Activated naive CD8-positive, alpha-beta T cell treated with anti-CD3 and anti-CD28 coated beads for 36 hours (primary cell): ENCODE data around the gene CCL27. TPM values are rescaled to one million over a fixed set of nuclear protein-coding genes. Genes with fewer than 3 reads are reported as not detected.

Source experiments
- DNase-seq: peaks from one replicate; pipeline ENCODE4 v3.0.0; 2021
- H3K27ac Mint-ChIP-seq: one replicate; pipeline ENCODE4 v1.8.0; 2022; ENCODE audit warnings: mild to moderate bottlenecking, moderate library complexity, mixed read lengths
- H3K27me3 Mint-ChIP-seq: one replicate; pipeline ENCODE4 v1.8.0; 2022; ENCODE audit warnings: mild to moderate bottlenecking, mixed read lengths
- H3K36me3 Mint-ChIP-seq: one replicate; pipeline ENCODE4 v1.8.0; 2021; ENCODE audit warnings: mild to moderate bottlenecking, mixed read lengths
- H3K4me1 Mint-ChIP-seq: one replicate; pipeline ENCODE4 v1.8.0; 2021; ENCODE audit warnings: mixed read lengths
- H3K4me3 Mint-ChIP-seq: one replicate; pipeline ENCODE4 v1.8.0; 2022; ENCODE audit warnings: mild to moderate bottlenecking, moderate library complexity, mixed read lengths
- H3K9me3 Mint-ChIP-seq: one replicate; pipeline ENCODE4 v1.8.0; 2022; ENCODE audit warnings: mixed read lengths
- total RNA-seq, 2 experiments: library from RNA; stranded (reverse); gene quantifications; one replicate each; pipeline ENCODE4 v1.2.3, GENCODE V29; 2021

The CCL27 gene
- total RNA-seq, 2 experiments from 2014 or later: 0.82 TPM; not detected in 1

DNA sequence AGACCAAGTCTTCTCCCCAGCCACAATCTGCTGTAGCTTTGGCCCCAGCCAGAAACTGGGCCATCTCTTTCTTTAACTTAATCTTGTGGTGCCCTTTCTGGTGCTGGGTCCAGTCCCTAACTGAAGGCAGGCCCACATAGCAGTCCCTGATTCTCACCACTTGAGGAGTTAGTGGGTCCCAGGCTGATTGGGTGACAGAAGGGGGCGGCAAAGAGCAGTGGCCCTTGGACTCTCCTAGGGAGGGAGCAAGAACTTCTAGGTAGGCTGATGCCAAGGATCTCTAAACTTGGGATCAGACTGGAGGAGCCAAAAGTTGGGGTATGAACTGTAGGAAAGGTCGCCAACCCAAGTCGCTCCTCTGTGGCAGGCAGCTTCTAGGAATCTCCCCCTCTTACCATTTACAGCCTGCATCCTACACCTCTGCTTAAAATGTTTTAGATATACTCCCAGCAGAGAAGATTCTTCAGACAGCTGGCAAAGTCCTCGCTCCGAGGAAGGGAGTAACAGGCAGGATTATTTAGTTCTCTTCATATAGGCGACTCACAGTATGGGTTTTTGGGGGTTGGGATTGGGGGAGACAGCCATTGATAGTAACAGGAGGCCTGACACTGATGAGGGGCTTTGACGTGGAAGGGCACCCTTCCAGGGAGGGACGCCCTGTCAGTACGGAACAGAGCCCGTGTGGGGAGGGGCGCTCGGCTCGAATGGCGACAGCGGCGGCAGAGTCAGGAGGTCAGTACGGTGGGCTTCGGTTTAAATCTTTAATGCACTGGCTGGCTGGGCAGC is 2.0 kb upstream of the CCL27 start:
- H3K4me3 Mint-ChIP-seq: peak overlapping the region; percentile 84

DNA sequence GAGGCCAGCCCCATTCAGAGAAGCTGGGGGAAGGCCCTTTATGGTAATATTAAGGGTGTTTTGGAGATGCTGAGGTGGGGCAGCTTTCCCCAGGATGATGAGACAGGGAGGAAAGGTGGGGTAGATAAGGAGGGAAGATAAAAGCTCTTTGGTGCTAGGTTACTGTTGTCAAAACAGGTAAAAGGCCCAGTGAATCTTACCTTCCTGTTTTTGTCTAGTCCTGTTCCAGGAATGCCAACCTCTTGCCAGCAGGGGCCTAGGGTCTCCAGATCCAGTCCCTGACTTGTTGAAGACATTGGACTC is 797 bp upstream of the CCL27 start:
- H3K9me3 Mint-ChIP-seq: no peaks in the 10 kb centered on the region
- H3K4me1 Mint-ChIP-seq: peaks cover 25% of the 10 kb centered on the region
- no peaks in the 10 kb centered on the region for H3K27me3 Mint-ChIP-seq
- no peak for DNase-seq
- peak overlapping the region; percentile 30 for H3K27ac Mint-ChIP-seq
- no peak overlapping the region for H3K4me3 Mint-ChIP-seq
- H3K36me3 Mint-ChIP-seq: peaks cover 2% of the 10 kb centered on the region

More for the DNA sequence above, 2.0 kb upstream of the CCL27 start:
- Mint-ChIP-seq H3K36me3 (peaks cover 12% of the 10 kb centered on the region), H3K4me1 (peaks cover 25% of the 10 kb centered on the region), H3K27ac (peak overlapping the region; percentile 79), H3K27me3 (no peaks in the 10 kb centered on the region), H3K9me3 (peaks cover 7% of the 10 kb centered on the region)
- DNase-seq: peak; percentile 74

- Mint-ChIP-seq H3K9me3 (no peaks in the 10 kb centered on the region), H3K36me3 (peaks cover 2% of the 10 kb centered on the region), H3K4me3 (no peak overlapping the region), H3K27me3 (no peaks in the 10 kb centered on the region), H3K27ac (no peak overlapping the region), H3K4me1 (peaks cover 21% of the 10 kb centered on the region)
- no peak for DNase-seq
These were observed 2.7 kb downstream of the CCL27 start for GRCh38 chr9:34659592-34660253.

- Mint-ChIP-seq H3K4me3 (no peak overlapping the region), H3K27me3 (no peaks in the 10 kb centered on the region), H3K36me3 (no peaks in the 10 kb centered on the region), H3K9me3 (no peaks in the 10 kb centered on the region), H3K27ac (no peak overlapping the region), H3K4me1 (peaks cover 10% of the 10 kb centered on the region)
- DNase-seq: no peak
These were observed 4.0 kb downstream of the CCL27 start for GRCh38 chr9:34658461-34658860.

- H3K27ac Mint-ChIP-seq: no peak overlapping the region
- no peak for DNase-seq
These were observed 5.5 kb downstream of the CCL27 start for GRCh38 chr9:34656992-34657391.

DNA sequence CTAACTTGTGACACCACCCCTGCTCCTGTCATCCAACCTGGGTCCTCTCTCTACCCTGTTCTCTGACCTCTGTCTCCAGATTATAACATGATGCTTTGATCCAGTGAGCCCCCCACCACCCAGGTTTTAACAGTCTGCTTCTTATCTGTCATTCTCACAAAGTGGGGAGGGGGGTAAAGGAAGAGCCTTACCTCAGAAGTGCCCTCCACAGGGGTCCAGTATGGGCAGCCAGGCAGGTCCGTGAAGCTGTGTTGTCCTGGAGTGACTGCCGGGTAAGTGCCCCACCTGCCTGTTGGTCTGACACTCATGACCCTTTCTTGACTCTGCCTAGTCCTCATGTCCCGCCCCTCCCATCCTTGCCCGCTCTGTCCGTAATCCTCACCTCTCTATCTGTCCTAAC is 7.1 kb downstream of the CCL27 start:
- Mint-ChIP-seq H3K27ac (no peak overlapping the region), H3K36me3 (no peaks in the 10 kb centered on the region), H3K4me3 (no peak overlapping the region), H3K9me3 (no peaks in the 10 kb centered on the region), H3K27me3 (no peaks in the 10 kb centered on the region), H3K4me1 (peaks cover 17% of the 10 kb centered on the region)
- DNase-seq: no peak

More at GRCh38 chr9:34656992-34657391, 5.5 kb downstream of the CCL27 start:
- no peak overlapping the region for H3K4me3 Mint-ChIP-seq
- H3K4me1 Mint-ChIP-seq: peaks cover 12% of the 10 kb centered on the region
- no peaks in the 10 kb centered on the region for H3K36me3 Mint-ChIP-seq
- no peaks in the 10 kb centered on the region for H3K9me3 Mint-ChIP-seq
- no peaks in the 10 kb centered on the region for H3K27me3 Mint-ChIP-seq

DNA sequence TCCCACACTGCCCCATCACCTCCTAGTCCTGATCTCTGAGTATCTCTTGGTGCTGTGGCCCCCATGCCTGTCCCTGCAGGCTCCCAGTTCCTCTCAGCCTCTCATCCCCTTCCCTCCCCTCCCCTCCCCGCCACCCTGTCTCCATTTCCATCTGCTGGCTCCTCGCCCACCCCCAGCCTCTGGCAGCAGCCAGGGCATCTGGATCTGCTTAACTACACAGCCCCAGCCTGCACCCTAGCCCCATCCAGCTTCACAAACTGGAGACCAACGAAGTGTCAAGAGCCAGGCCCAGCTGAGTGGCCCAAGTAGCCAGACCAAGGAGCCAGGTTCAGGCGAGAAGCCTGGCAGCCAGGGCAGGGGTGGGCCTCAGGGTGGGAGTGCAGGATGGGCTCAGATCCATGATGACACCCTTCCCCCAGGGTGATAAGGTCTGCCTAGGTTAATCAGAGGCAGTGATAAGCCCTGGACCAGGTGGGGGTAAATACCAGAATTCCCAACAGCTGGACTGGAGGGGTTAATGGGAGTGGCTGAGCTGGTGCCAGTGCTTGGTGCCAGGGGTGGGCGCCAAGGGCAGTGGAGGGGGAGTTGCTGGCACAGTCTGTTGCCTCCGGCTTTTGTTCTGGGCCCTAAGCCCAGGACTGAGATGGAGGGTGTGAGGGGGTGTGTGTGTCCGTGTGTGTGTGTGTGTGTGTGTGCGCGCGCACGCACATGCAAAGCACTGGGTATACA is 8.0 kb downstream of the CCL27 start:
- Mint-ChIP-seq H3K27ac (no peak overlapping the region), H3K9me3 (no peaks in the 10 kb centered on the region), H3K4me1 (peaks cover 17% of the 10 kb centered on the region), H3K4me3 (no peak overlapping the region), H3K36me3 (peaks cover 1% of the 10 kb centered on the region), H3K27me3 (no peaks in the 10 kb centered on the region)
- no peak for DNase-seq

DNA sequence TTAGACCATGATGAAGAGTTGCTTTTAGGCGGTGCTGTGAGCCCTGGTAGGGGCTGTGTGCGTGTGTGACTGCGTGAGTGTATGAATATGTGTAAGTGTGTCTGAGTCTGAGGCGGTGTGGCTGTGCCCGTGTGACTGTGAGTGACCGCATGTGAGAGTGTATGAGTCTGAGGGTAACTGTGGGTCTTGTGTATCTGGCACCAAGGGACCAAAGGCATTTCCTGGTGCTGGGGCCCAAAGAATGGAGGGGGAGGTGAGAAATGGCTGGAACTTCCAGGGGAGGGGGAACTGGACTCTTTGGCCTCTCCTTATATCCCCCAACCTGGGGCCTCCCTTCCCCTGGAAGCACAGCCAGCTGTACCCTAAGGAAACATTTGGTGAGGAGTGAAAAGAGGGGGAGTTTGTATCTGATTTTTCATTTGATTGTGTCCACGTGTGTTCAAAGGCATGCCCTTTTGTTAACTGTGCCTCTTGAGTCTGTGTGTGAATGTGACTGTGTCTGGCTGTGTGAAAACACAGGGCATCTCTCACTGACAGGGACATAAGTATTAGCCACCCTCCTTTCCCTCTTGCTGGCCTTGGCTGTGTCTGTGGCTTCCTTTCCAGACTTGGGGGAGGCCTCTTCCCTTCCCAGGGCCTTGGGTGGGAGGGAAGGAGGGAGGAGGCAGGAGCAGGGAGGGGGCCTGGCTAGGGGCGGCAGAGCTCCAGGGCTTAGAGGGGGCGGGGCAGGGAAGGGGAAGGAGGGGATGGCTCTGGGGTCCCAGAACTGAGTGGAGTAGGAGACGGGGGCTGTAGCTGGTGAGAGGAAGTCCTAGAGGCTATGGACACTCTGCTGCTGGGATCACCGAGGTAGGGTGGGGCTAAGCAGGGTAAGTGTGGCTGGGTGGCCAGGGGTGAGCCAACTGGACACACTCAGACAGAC is 9.0 kb downstream of the CCL27 start:
- peak overlapping the region; percentile 23 for H3K27ac Mint-ChIP-seq
- H3K9me3 Mint-ChIP-seq: no peaks in the 10 kb centered on the region
- peaks cover 11% of the 10 kb centered on the region for H3K36me3 Mint-ChIP-seq
- H3K4me1 Mint-ChIP-seq: peaks cover 24% of the 10 kb centered on the region
- H3K27me3 Mint-ChIP-seq: no peaks in the 10 kb centered on the region
- DNase-seq: no peak
- H3K4me3 Mint-ChIP-seq: no peak overlapping the region

DNA sequence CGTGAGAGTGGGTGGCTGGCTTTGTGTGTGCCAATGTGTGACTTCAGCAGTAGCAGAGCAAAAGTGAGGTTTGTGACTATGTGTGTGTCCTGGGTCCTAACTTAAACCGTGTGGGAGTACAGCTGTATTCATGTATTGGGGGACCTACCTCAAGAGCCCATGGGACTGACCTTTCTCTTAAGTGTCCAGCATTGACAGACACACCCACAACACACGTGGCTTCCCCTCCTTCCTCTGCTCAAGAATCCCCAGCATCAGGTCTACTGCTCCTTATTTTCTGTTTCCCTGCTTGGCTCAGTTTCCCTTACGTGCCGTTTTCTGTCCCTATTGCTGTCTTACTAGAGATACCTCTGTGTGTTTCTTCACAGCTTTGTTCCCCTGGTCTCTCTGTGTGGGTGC is 9.9 kb downstream of the CCL27 start:
- no peaks in the 10 kb centered on the region for H3K9me3 Mint-ChIP-seq
- H3K36me3 Mint-ChIP-seq: peaks cover 18% of the 10 kb centered on the region
- no peak overlapping the region for H3K4me3 Mint-ChIP-seq
- DNase-seq: no peak
- H3K4me1 Mint-ChIP-seq: peaks cover 32% of the 10 kb centered on the region
- H3K27ac Mint-ChIP-seq: peak overlapping the region; percentile 23
- H3K27me3 Mint-ChIP-seq: no peaks in the 10 kb centered on the region

- DNase-seq: peak; percentile 57
- peak within 1 kb of the TSS; percentile 58 for H3K27ac Mint-ChIP-seq
- H3K4me1 Mint-ChIP-seq: peaks cover 33% of the 10 kb centered on the region
- peaks cover 23% of the 10 kb centered on the region for H3K36me3 Mint-ChIP-seq
- no peaks in the 10 kb centered on the region for H3K27me3 Mint-ChIP-seq
- no peaks in the 10 kb centered on the region for H3K9me3 Mint-ChIP-seq
- H3K4me3 Mint-ChIP-seq: no peak within 1 kb of the TSS
These were observed 10.4 kb downstream of the CCL27 start, which contains the start of gene IL11RA for GRCh38 chr9:34651876-34652601. Gene IL11RA (plus strand): TSS chr9:34652185. CDS start chr9:34655218, 3,033 bp downstream.

GRCh38 chr9:34651321-34651720 is 11.1 kb downstream of the CCL27 start:
- Mint-ChIP-seq H3K9me3 (no peaks in the 10 kb centered on the region), H3K4me1 (peaks cover 33% of the 10 kb centered on the region), H3K27ac (no peak overlapping the region), H3K4me3 (no peak overlapping the region), H3K36me3 (peaks cover 23% of the 10 kb centered on the region), H3K27me3 (no peaks in the 10 kb centered on the region)
- no peak for DNase-seq

DNA sequence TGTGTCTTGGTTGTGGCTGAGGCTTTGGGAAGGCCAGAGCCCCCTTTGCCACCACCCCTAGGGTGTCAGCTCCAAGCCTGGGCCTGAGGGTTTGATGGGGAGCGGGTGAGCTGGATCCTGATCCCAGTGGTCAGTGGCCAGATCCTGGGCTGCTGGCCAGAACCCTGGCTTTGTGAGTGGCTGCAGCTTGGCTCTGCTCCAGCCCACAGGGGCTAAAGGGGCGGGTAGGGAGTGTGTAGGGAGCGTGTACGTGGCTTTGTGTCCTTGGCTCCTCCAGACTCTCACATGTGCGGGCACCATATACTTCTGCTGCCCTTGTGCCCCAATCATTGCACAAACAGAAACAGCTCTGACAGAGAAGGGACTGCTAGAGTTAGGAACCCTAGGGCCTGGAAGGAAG is 11.6 kb downstream of the CCL27 start:
- no peaks in the 10 kb centered on the region for H3K9me3 Mint-ChIP-seq
- peaks cover 37% of the 10 kb centered on the region for H3K4me1 Mint-ChIP-seq
- peaks cover 23% of the 10 kb centered on the region for H3K36me3 Mint-ChIP-seq
- DNase-seq: no peak
- no peak overlapping the region for H3K4me3 Mint-ChIP-seq
- H3K27ac Mint-ChIP-seq: no peak overlapping the region
- no peaks in the 10 kb centered on the region for H3K27me3 Mint-ChIP-seq

DNA sequence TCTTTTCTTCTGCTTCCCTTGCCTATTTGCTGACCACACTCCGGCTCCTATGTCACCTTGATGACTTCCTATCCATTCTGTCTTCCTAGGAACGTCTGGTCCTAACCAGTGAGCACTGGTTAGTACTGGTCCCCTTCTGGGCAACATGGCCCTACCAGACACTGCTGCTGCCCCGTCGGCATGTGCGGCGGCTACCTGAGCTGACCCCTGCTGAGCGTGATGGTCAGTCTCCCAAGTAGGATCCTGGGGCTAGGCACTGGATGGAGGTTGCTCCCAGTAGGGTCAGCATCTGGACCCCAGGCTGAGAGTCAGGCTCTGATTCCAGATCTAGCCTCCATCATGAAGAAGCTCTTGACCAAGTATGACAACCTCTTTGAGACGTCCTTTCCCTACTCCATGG is 13.8 kb downstream of the CCL27 start:
- Mint-ChIP-seq H3K9me3 (no peaks in the 10 kb centered on the region), H3K27ac (no peak overlapping the region), H3K36me3 (peaks cover 23% of the 10 kb centered on the region), H3K4me3 (no peak overlapping the region), H3K27me3 (no peaks in the 10 kb centered on the region), H3K4me1 (peaks cover 38% of the 10 kb centered on the region)
- no peak for DNase-seq

DNA sequence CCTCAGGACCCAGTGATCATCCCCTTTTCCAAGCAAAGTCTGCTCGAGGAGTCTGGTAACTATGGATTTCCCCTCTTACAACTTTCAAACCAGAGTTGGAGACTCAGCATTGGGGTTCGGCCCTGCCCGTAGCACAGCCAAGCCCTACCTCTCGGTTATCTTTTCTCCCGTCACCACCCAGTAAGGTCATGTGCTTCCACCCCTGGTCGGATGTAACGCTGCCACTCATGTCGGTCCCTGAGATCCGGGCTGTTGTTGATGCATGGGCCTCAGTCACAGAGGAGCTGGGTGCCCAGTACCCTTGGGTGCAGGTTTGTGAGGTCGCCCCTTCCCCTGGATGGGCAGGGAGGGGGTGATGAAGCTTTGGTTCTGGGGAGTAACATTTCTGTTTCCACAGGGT is 14.8 kb downstream of the CCL27 start:
- Mint-ChIP-seq H3K4me3 (peak overlapping the region; percentile 96), H3K27me3 (no peaks in the 10 kb centered on the region), H3K4me1 (peaks cover 32% of the 10 kb centered on the region), H3K27ac (peak overlapping the region; percentile 87), H3K9me3 (no peaks in the 10 kb centered on the region), H3K36me3 (peaks cover 23% of the 10 kb centered on the region)
- DNase-seq: no peak
